ENCODE data around the gene FAM200A. TPM values are rescaled to one million over a fixed set of nuclear protein-coding genes. Genes with fewer than 3 reads are reported as not detected.
A peak's percentile ranks its signal among the peaks of the same experiment; 100 is the strongest.
"Not testable (repeated sequence)": the region's sequence is repeated elsewhere in the genome, so short reads cannot be mapped to it uniquely, and the experiment has no call there.

The FAM200A gene
- total RNA-seq, 4 donors from 2014 or later: 4.3 to 8.8 (median 6.5) TPM

- no peak for TF ChIP-seq POLR2A (IDR thresholded peaks at IDR 0.05)
- no peak for TF ChIP-seq CTCF (IDR thresholded peaks at IDR 0.05)
- intact Hi-C loops (cut with DNase I; ENCODE audit: low total_unique reads): no loop called here
- no peak for DNase-seq (ENCODE audit: low spot score in 2 of 2)
- no peak overlapping the region for H3K4me3 ChIP-seq (ENCODE audit: low read depth, poor library complexity, severe bottlenecking)
- WGBS, 2 donors: 97% methylated on average over 3 of the region's 3 CpGs
Measured at GRCh38 chr7:99571768-99572167, 19.9 kb upstream of the FAM200A start.

GRCh38 chr7:99568770-99569169 is 16.9 kb upstream of the FAM200A start:
- DNase-seq (ENCODE audit: low spot score in 2 of 2); H3K4me3 ChIP-seq (ENCODE audit: low read depth, poor library complexity, severe bottlenecking); intact Hi-C loops (cut with DNase I; ENCODE audit: low total_unique reads): not testable (repeated sequence)
- WGBS, 2 donors: 96 to 97% methylated on average over 7 of the region's 7 CpGs

- no peak for DNase-seq (ENCODE audit: low spot score in 2 of 2)
- no peak overlapping the region for H3K4me3 ChIP-seq (ENCODE audit: low read depth, poor library complexity, severe bottlenecking)
- TF ChIP-seq CTCF (IDR thresholded peaks at IDR 0.05): no peak
- TF ChIP-seq POLR2A (IDR thresholded peaks at IDR 0.05): no peak
- 84% methylated on average over 10 of the region's 10 CpGs for WGBS, 2 donors
- intact Hi-C loops (cut with DNase I; ENCODE audit: low total_unique reads): no loop called here
Measured at GRCh38 chr7:99563650-99564049, 11.7 kb upstream of the FAM200A start.

- TF ChIP-seq CTCF (IDR thresholded peaks at IDR 0.05): no peak
- no peak for TF ChIP-seq POLR2A (IDR thresholded peaks at IDR 0.05)
- intact Hi-C loops (cut with DNase I; ENCODE audit: low total_unique reads): no loop called here
- peak in 1 of 2 donors; percentile 59 for DNase-seq (ENCODE audit: low spot score in 2 of 2)
- 15 to 19% methylated on average over 2 of the region's 2 CpGs for WGBS, 2 donors
- H3K4me3 ChIP-seq (ENCODE audit: low read depth, poor library complexity, severe bottlenecking): no peak overlapping the region
Measured at GRCh38 chr7:99562832-99563231, 10.9 kb upstream of the FAM200A start.

- H3K4me3 ChIP-seq (ENCODE audit: low read depth, poor library complexity, severe bottlenecking): no peak overlapping the region
- 71 to 75% methylated on average over 9 of the region's 9 CpGs for WGBS, 2 donors
- TF ChIP-seq CTCF (IDR thresholded peaks at IDR 0.05) (no peak), POLR2A (IDR thresholded peaks at IDR 0.05) (no peak)
- intact Hi-C loops (cut with DNase I; ENCODE audit: low total_unique reads): no loop called here
- DNase-seq (ENCODE audit: low spot score in 2 of 2): no peak
Measured at GRCh38 chr7:99562114-99562784, 10.3 kb upstream of the FAM200A start.

GRCh38 chr7:99561737-99562051 is 9.8 kb upstream of the FAM200A start:
- TF ChIP-seq CTCF (IDR thresholded peaks at IDR 0.05): no peak

More at GRCh38 chr7:99561737-99562051, 9.8 kb upstream of the FAM200A start:
- DNase-seq (ENCODE audit: low spot score in 2 of 2): no peak
- 67 to 74% methylated on average over 2 of the region's 2 CpGs for WGBS, 2 donors
- intact Hi-C loops (cut with DNase I; ENCODE audit: low total_unique reads): no loop called here
- H3K4me3 ChIP-seq (ENCODE audit: low read depth, poor library complexity, severe bottlenecking): no peak overlapping the region

All from lower leg skin (tissue), 4 donors.